DMS153 (cell line): Measurements from ENCODE around the gene AQP2.
"Not testable (repeated sequence)": the region's sequence is repeated elsewhere in the genome, so short reads cannot be mapped to it uniquely, and the experiment has no call there.

Experiments
- DNase-seq: peaks from one replicate; lab custom pipeline; 2025; lab: John Stamatoyannopoulos, UW

Gene AQP2

DNA sequence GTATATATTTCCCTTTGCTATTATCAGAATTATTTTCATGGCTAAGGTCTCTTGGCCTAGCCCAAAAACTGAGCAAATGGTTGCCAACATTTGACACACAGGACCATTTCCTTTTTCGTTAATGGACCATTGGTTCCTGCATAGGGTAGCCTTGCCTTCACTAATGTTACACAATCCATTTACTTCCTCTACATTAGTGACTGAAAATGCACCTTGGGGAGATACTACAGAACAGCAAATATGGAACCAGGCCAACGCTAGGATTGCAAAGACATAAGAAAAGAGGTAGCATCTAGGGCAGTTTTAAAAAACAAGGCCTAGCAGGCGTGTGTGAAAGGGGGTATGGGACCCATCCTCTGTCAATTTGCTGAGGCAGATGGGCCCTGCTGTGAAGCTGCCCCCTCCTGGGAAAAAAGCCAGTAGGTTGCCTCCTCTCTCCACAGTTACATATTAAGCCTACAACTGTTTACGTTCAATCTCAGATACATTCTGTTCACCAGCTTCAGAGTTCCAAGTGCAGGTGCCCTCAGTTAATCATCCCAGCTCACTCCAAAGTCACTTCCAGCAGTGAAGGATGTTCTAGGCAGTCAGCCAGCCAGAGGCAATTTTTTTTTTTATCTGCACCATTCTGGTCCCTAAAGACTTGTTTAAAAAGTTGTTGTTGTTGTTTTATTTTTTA is 37.2 kb downstream of the AQP2 start:
- DNase-seq = no peak

DNA sequence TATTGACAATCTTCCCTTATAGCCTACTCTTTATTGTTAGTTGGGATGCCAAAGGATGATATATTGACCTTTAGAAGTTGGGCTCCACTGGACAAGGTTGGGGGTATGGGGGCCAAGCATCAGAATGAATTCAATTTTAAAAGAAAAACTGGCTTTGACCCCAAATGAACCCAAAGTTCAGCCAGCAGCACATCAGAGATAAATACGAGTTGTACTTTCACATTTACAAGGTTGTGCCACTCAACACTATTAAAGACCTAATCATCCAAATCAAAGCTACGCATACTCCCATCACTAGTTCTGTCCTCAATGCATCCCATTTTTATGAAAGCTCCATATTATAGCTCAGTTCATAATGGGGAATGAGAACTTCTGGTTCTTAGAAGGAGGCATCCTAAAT is 38.9 kb downstream of the AQP2 start:
- DNase-seq = not testable (repeated sequence)

DNA sequence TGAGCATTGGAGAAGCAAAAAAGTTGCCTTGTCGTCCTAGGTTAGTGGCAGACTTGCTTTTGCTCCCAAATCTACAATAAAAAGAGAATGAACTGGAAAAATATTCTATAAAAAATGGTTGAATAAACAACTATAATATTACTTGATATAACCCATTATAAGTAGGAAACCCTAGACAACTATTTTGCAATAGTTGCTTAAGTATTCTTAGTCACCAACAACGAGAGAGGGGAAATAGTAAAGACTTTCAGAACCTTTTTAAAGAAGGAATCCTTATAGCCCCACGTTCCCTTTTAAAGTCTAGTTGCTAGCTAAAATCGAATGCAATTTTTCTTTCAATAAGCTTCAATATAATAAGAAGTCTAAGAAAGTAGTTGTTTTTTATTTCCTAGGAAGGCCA is 39.7 kb downstream of the AQP2 start:
- DNase-seq = no peak

DNA sequence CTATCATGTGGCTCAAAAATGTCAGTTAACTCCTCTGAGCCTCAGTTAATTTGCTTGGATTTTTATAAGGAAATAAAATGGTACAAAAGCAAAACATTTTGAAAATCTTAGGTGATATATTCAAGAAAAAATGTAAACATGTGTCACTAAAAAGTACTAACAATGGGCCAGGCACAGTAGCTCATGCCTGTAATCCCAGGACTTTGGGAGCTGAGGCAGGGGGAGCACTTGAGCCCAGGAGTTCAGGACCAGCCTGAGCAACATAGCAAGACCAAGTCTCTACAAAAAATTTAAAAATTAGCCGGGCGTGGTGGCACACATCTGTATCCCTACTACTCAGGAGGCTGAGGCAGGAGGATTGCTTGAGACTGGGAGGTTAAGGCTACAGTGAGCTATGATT is 47.9 kb downstream of the AQP2 start:
- DNase-seq = no peak

DNA sequence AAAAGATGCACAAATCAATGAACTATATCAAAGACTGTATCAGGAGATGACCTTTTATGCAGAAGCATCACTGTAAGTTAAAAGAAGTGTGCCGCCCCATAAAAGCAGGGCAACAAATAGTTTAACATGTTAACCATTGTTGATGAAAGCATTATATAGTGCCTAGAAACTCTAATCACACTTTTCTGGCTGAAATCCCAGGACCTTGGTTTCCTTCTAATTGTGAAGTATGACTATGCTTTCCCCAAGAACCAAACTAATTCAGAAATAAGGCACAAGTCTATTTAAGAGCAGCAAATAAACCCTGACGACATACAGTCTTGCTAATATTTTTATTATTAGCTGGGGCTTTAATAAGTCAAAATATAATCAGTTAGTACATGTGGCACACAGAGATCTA is 53.1 kb downstream of the AQP2 start:
- no peak for DNase-seq

DNA sequence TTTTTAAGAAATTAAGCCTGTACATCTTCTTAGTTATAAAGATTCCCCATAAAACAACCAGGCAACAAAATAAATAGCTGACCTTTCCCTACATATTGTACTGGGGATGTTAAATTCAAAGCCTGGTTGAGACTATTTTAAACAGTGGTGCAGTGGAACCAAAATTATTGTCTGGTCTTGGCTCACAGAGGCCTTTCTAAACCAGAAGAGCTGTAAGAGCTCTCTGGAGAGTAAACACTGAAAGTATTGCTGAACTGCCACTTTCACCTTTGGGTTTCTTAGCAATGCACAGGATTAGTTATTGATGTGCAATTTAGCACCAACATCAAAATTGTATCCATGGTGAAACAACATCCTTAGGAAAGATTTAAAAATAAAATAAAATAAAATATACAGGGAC is 54.2 kb downstream of the AQP2 start:
- DNase-seq = no peak

DNA sequence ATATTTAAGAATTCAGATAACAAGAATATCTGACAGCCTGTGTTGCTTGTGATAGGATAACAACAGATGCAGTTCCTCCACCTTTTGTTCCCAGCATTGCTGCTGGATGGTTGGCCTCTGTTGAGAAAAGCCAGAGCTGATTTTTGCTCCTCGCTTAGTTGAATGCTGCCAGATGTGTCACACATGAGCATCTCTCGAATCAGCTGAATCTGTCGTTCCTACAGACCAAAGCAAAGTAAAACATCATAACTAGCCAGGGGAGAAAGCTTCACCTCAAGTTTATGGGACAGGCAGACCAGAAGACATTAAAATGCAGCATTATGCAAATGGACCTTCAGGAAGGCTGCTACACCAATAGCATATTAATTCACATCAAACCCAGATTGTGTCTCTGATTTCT is 54.6 kb downstream of the AQP2 start:
- DNase-seq = no peak

DNA sequence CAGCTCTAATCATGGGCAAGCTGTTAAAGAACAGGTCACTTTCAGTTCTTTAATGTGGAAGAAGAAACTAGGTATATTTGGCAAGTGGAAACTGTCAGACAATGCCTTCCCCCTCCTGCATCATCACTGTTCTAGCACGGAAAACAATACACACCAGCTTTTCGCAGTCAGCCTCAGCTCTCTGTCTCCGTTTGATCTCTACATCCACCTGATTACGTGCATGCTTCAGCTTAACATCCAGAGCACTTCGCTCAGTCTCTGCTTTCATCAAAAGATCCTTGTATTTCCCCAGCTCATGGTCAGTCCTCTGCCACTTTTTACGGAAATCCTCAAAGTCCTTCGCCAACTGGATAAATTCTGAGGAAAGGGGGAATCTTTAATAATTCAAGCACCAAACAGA is 55.7 kb downstream of the AQP2 start:
- no peak for DNase-seq

DNA sequence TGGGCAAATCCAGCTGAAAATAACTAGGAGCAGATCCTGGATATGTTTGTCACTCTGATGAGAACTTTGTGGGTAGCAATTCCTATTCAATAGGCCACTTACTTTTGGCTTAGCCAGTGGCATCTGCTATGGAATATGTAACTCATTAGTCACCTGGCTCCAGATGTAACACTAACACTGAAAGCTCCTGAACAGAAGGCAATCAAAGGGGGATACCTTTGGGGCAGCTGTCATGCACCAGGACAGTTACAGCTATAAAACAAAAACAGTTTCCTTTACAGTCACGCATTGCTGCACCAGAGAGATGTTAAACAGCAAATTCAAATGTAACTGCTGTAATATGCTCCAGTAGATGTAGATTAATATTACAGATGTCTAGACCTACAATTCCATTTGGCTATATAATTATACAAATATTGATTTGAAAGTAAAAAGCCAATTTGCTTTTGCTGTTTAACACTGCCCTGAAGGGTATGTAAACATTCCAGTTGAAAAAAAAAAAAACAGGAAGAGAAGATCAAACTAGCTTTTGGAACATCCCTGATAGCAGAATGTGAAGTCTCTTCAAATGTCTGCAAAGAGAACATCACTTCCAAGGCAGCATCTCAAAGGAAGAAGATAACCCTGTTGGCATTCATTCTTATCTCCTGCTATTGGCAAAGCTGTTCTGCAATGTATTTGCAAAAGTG is 56.4 kb downstream of the AQP2 start:
- DNase-seq = no peak
